GM12892 (cell line): ENCODE results near the gene DDX17.

Experiments
- POLR2A ChIP-seq: IDR thresholded peaks from 2 replicates; pipeline ENCODE4 v1.6.1; 2011; ENCODE audit warnings: low read depth, low read length, control low read depth
- TAF1 ChIP-seq: IDR thresholded peaks from 2 replicates; pipeline ENCODE4 v1.6.1; 2011; ENCODE audit warnings: low read depth, mild to moderate bottlenecking, control low read depth, low read length, borderline replicate concordance

DNA sequence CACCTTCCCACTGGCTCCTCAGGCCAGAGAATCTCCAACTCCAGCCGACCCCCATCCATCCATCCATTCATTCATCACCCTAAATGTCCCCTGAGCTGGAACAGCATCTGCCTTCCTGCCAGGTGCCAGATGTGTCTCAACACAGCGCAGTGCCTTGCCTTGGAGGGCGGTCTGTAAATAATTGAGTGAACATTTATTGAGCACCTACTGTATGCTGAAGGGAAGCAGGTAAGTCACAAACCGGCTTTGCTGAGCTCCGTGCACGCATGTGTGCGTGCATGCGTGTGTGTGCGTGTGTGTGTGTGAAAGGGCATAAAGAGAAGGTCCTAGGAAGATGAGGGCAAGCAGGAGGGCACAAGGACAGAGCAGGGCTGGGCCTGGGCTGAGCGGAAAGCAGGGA, 61.3 kb downstream of the DDX17 start:
- TF ChIP-seq TAF1 (no peak), POLR2A (no peak)
